GM13977 (cell line): ENCODE measurements around the gene INTS2.

Source experiments
- DNase-seq: peaks from one replicate; pipeline ENCODE4 v3.0.0; 2012; ENCODE audit warnings: low spot score
- in situ Hi-C: fragments of 300-500 bp; cut with MboI; formaldehyde crosslinking; loops from one replicate; pipeline ENCODE4 v1.12.0; 2022; ENCODE audit warnings: low sequenced_read_pairs, low pct_unique_long_range_greater_than_20kb, mixed read lengths, inconsistent platforms; ENCODE audit not compliant: unreplicated experiment
- TF ChIP-seq, protein P1 (sequence below): IDR thresholded peaks from 2 replicates; pipeline ENCODE4 v1.5.1; 2012; ENCODE audit warnings: mild to moderate bottlenecking, control low read depth; ENCODE audit not compliant: insufficient read depth; ENCODE audit errors: extremely low read depth, missing control alignments

Gene INTS2

DNA sequence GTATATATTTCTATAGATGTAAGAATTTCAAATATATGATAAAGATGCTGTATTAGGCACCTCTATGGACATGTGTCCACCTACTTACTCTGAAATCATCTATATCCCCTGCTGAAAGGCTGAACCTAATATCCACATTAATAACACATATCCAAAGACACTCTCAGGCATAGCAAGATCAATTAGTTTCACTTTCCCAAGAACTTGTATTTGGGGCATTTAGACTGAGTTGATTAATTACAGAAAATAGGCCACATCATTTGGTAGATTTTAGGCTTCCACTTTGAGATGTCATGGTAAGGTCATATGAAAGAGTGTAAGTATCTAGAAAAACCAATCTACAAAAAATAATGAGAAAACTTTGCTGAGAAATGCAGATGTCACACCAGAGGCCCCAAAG lies 109.6 kb downstream of the INTS2 start:
- TF ChIP-seq, protein P1, sequence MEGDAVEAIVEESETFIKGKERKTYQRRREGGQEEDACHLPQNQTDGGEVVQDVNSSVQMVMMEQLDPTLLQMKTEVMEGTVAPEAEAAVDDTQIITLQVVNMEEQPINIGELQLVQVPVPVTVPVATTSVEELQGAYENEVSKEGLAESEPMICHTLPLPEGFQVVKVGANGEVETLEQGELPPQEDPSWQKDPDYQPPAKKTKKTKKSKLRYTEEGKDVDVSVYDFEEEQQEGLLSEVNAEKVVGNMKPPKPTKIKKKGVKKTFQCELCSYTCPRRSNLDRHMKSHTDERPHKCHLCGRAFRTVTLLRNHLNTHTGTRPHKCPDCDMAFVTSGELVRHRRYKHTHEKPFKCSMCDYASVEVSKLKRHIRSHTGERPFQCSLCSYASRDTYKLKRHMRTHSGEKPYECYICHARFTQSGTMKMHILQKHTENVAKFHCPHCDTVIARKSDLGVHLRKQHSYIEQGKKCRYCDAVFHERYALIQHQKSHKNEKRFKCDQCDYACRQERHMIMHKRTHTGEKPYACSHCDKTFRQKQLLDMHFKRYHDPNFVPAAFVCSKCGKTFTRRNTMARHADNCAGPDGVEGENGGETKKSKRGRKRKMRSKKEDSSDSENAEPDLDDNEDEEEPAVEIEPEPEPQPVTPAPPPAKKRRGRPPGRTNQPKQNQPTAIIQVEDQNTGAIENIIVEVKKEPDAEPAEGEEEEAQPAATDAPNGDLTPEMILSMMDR: no peak
- in situ Hi-C loops: no loop called here
- no peak for DNase-seq

DNA sequence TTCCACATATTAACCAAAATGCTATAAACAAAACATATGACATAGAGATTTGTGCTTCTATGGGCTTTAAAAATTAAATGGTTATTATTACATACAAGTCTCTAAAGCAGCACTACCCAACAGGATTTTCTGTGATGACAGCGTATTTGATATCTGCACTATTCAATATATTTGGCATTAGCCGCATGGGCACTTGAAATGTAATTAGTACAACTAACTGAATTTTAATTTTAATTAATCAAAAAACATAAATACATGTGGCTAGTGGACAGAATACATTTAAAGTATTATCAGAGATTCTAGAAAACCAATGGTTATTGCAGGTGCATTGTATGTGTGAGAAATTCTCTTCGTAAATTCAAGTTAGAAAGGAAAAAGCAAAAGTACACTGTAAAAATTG lies 110.3 kb downstream of the INTS2 start:
- in situ Hi-C loops: no loop called here
- no peak for DNase-seq
- TF ChIP-seq, protein P1: no peak

DNA sequence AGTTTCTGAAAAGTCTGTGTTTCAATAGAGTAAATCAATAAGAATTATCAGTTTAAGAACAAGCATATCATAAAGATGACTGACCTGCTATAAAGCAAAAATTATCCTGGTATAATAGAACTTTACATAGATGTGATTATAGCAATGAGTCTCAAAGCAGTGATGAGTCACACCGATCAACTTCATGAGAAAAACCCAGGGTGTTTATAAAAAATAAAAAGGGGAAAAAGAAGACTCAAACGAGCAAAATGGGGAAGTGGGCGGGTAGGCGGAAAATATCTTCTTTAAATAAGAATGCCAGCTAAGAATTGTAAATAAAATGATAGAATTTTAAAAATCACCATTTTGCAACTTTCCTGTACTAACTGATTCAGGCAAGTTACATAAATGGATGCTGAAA lies 111.2 kb downstream of the INTS2 start:
- no peak for DNase-seq
- TF ChIP-seq, protein P1: no peak
- in situ Hi-C loops: no loop called here

DNA sequence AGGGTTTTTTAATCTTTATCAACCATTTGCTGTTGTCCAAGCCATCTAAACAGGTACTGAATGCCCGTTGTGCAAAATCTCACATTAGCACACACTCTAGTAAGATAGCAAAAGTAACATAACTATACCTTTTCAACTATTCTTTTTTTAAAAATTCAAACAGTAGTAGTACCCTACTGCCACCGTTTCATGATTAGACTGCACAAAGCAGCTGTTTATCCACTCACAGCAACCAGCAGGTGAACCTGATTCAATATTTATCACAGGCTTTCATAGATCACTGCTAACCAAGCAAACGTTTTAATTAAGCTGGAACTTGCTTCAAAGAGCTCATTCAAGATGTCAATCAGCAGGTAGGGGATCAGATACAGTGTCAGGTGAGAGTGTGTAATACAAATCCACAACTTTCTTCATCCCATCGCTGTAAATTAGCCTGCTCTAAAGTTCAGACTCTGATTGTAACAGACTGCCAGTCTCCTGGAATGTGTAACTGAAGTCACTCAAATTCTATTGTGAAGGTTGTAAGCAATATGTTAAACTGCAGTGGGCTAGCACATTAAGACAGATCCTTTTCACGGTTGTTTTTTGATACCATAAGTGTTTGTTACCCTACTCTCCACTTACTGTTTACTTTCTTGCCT lies 111.8 kb downstream of the INTS2 start:
- TF ChIP-seq, protein P1: no peak
- DNase-seq: no peak
- in situ Hi-C loops: no loop called here
